Activated CD4-positive, alpha-beta T cell treated with anti-CD3 and anti-CD28 coated beads, Interleukin-2, amount 50 U/mL, for 16 hours (primary cell): ENCODE data around the gene RSPH10B2.
"Not testable (repeated sequence)": the region's sequence is repeated elsewhere in the genome, so short reads cannot be mapped to it uniquely, and the experiment has no call there.

Experiments used
- DNase-seq: peaks from one replicate; pipeline ENCODE4 v3.0.0-alpha.2; 2020

The RSPH10B2 gene

GRCh38 chr7:6792113-6792872, 38.4 kb downstream of the RSPH10B2 start:
- not testable (repeated sequence) for DNase-seq

GRCh38 chr7:6794276-6794675, 40.4 kb downstream of the RSPH10B2 start:
- DNase-seq = not testable (repeated sequence)

- not testable (repeated sequence) for DNase-seq
Measured at GRCh38 chr7:6797218-6797617, 43.3 kb downstream of the RSPH10B2 start.

GRCh38 chr7:6798047-6798446, 44.1 kb downstream of the RSPH10B2 start:
- DNase-seq = not testable (repeated sequence)

GRCh38 chr7:6799887-6800286, 46.0 kb downstream of the RSPH10B2 start:
- not testable (repeated sequence) for DNase-seq

- DNase-seq = not testable (repeated sequence)
Measured at GRCh38 chr7:6800331-6800730, 46.4 kb downstream of the RSPH10B2 start.

GRCh38 chr7:6807393-6807918, 53.6 kb downstream of the RSPH10B2 start:
- DNase-seq = not testable (repeated sequence)

GRCh38 chr7:6807959-6808358, 54.1 kb downstream of the RSPH10B2 start:
- DNase-seq = not testable (repeated sequence)

- not testable (repeated sequence) for DNase-seq
Measured at GRCh38 chr7:6813011-6813410, 59.1 kb downstream of the RSPH10B2 start.

GRCh38 chr7:6815470-6815869, 61.6 kb downstream of the RSPH10B2 start:
- not testable (repeated sequence) for DNase-seq

GRCh38 chr7:6821622-6822021, 67.7 kb downstream of the RSPH10B2 start:
- not testable (repeated sequence) for DNase-seq

- not testable (repeated sequence) for DNase-seq
Measured at GRCh38 chr7:6825236-6826125, 71.6 kb downstream of the RSPH10B2 start.

GRCh38 chr7:6826151-6826550, 72.2 kb downstream of the RSPH10B2 start, which contains the start of gene CCZ1B:
TSS of gene CCZ1B (minus strand) at chr7:6826275. CDS start at chr7:6826197, 78 bp downstream.
- DNase-seq = peak; percentile 93

- DNase-seq = not testable (repeated sequence)
Measured at GRCh38 chr7:6827180-6827579, 73.3 kb downstream of the RSPH10B2 start.

GRCh38 chr7:6829616-6830015, 75.7 kb downstream of the RSPH10B2 start:
- DNase-seq = not testable (repeated sequence)

- DNase-seq = not testable (repeated sequence)
Measured at GRCh38 chr7:6830026-6830425, 76.1 kb downstream of the RSPH10B2 start.

- DNase-seq = no peak
Measured at GRCh38 chr7:6831018-6831725, 77.3 kb downstream of the RSPH10B2 start.

- no peak for DNase-seq
Measured at GRCh38 chr7:6833636-6834035, 79.7 kb downstream of the RSPH10B2 start.

GRCh38 chr7:6835521-6835920, 81.6 kb downstream of the RSPH10B2 start:
- DNase-seq = not testable (repeated sequence)

GRCh38 chr7:6837081-6837480, 83.2 kb downstream of the RSPH10B2 start:
- DNase-seq = not testable (repeated sequence)

- not testable (repeated sequence) for DNase-seq
Measured at GRCh38 chr7:6842278-6842921, 88.5 kb downstream of the RSPH10B2 start.

GRCh38 chr7:6843092-6843491, 89.2 kb downstream of the RSPH10B2 start:
- not testable (repeated sequence) for DNase-seq
